ENCODE results near the gene TRAF5.
"Not testable (repeated sequence)": the region's sequence is repeated elsewhere in the genome, so short reads cannot be mapped to it uniquely, and the experiment has no call there.

TRAF5 gene, protein sequence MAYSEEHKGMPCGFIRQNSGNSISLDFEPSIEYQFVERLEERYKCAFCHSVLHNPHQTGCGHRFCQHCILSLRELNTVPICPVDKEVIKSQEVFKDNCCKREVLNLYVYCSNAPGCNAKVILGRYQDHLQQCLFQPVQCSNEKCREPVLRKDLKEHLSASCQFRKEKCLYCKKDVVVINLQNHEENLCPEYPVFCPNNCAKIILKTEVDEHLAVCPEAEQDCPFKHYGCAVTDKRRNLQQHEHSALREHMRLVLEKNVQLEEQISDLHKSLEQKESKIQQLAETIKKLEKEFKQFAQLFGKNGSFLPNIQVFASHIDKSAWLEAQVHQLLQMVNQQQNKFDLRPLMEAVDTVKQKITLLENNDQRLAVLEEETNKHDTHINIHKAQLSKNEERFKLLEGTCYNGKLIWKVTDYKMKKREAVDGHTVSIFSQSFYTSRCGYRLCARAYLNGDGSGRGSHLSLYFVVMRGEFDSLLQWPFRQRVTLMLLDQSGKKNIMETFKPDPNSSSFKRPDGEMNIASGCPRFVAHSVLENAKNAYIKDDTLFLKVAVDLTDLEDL

GRCh38 chr1:211326528-211327345 is at the start of gene TRAF5:
TRAF5 (plus strand) TSS chr1:211326833; CDS start chr1:211353240, 26,407 bp downstream.
- peak; percentile 31 for DNase-seq (ENCODE audit: low read depth)

DNA sequence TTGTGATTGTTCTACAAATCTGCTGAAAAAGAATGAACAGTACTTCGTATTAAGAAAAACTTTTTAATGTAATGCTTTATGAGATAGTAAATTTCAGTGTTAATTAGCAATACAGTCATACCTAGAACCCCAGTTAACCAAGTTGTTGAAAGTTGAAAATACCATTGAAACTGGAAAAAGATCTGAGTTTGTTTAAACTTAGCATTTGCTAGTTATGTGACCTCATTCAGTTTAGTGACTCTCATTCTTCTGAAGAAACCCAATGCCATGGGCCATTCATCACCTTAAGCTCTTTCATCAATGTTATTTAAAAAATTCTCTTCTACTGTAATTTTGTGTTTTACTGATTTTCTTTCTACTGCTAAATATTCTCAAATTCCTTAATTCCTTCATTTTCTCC is 47.3 kb upstream of the TRAF5 start:
- DNase-seq (ENCODE audit: low read depth), result no peak

DNA sequence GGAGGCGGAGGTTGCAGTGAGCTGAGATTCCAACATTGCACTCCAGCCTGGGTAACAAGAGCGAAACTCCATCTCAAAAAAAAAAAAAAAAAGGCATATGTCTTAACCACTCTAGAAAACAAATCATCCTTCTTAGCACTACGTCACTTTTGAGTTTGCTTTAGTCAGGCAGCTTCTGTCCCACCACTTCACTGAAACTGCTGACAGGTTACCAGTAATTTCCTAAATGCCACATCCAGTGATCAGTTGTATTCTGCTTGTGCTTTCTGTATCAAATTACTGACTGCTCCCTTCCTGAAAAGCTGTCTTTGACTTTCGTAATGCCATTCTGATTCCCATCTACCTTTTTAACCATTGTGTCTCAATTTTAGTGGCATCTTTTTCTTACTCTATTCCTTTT is 45.7 kb upstream of the TRAF5 start:
- DNase-seq (ENCODE audit: low read depth), result no peak

GRCh38 chr1:211281320-211282022 is 45.2 kb upstream of the TRAF5 start:
- no peak for DNase-seq (ENCODE audit: low read depth)

DNA sequence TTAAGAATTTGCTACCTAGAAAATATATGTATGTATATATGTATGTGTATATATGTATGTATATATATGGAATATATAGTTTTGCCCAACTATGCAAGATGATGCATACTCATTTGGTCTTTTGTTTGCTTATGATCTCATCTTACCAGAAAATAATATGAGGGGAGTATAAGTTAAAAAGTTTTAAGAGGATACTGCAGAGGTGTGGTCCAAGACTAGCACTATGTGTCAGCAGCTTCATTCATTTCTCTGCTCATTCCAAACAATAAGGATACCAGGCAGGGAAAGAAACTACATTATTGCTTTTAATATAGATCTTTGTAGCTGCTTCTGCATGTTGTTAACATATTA is 44.6 kb upstream of the TRAF5 start:
- DNase-seq (ENCODE audit: low read depth), result no peak

DNA sequence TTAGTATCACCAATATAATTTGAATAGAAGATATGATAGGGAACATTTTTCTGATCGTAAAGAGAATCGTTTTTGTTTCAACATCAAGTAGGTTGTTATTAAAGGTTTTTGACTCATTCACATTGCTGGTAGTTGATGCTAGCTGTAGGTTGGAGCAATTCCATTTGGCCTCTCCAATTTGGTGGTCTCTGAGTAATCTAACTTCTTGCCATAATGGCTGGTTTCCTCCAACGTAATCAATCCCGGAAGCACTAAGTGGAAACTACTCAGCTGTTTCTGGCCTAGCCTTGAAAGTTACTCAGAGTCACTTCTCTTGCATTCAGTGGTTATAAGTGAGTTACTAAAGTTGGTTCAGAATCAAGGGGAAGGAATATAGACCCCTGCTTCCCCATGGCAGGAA is 41.4 kb upstream of the TRAF5 start:
- no peak for DNase-seq (ENCODE audit: low read depth)

DNA sequence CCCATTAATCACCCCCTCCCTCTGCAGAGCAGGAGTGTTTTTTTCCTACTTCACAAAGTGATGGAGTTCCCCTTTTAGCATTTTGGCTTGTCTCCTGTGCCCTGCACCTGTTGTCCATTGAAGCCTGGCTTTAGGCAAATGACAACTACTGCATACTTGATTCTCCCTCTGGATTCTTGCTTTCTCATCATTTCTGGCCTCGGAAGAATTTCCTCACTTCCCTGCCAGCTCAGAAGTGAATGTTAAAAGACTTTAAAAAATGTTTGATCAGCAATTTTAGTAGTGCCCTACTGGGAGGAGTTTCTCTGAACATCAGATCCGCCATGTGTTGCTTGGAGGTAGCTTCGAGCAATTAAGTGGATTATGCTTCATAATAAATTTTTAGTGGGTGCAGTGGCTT is 39.4 kb upstream of the TRAF5 start:
- no peak for DNase-seq (ENCODE audit: low read depth)

GRCh38 chr1:211292411-211292810 is 34.2 kb upstream of the TRAF5 start:
- no peak for DNase-seq (ENCODE audit: low read depth)

- DNase-seq (ENCODE audit: low read depth), result no peak
These were observed 30.2 kb upstream of the TRAF5 start for GRCh38 chr1:211296396-211296795.

- no peak for DNase-seq (ENCODE audit: low read depth)
These were observed 21.6 kb upstream of the TRAF5 start for GRCh38 chr1:211305044-211305443.

DNA sequence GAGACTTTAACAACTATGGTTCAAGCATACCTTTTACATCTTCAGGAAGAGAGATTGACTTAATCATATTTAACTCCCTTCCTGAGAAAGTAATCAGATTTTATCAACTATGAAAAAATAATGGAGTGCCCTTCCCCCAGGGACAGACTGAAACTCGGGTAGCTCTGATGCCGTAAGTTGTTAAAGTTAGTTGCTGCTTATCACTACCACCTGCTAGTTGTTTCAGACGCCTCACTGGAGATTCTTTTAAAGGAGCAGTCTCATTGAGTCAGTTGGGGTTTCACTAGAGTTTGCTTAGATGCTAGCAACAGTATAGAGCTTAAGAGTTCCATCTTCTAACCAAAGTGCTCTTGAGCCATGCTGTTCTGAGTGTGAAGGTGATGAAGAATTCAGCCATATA is 17.0 kb upstream of the TRAF5 start:
- DNase-seq (ENCODE audit: low read depth), result no peak

DNA sequence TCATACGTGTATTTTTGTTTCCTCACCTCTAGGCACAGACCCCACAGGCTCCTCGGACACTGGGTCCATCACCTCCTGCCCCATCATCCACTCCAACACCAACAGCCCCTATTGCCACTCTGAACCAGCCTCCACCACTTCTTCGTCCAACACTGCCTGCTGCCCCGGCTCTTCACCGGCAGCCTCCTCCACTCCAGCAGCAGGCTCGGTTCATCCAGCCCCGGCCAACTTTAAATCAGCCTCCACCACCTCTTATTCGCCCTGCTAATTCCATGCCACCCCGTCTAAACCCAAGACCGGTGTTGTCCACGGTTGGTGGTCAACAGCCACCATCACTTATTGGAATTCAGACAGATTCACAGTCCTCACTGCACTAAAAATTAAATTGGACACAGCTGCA is 13.2 kb upstream of the TRAF5 start:
- DNase-seq (ENCODE audit: low read depth), result no peak

- DNase-seq (ENCODE audit: low read depth), result no peak
These were observed 7.9 kb upstream of the TRAF5 start for GRCh38 chr1:211318576-211319280.

DNA sequence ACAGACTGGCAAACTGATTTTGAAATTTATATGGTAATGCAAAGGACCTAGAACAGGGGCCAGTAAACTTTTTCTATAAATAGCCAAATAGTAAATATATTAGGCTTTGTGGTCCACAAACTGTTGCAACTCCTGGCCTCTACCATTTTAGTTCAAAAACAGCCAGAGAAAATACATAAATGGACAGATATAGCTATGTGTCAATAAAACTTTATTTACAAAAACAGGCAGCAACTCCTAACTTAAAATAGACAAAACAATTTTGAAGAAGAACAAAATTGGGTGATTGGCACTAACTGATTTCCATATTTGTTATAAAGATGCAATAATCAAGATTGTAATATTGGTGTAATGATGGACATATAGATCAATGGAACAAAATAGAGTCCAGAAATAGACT is 6.7 kb upstream of the TRAF5 start:
- no peak for DNase-seq (ENCODE audit: low read depth)

DNA sequence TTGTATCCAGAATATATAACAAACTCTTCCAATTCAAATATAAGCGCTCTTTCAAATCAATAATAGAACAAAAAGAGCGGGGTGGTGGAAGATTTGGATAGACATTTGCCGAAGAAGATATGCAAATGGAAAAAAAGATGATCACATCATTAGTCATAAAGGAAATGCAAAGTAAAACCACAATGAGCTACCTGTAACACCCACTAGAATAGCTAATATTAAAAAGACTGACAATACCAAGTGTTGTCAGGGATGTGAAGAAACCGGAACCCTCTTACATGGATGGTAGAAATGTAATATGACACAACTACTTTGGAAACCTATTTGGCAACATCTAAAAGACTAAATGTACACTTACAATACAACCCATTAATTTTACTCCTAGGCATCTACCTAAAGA is 5.7 kb upstream of the TRAF5 start:
- DNase-seq (ENCODE audit: low read depth), result no peak

- not testable (repeated sequence) for DNase-seq (ENCODE audit: low read depth)
These were observed 5.0 kb upstream of the TRAF5 start for GRCh38 chr1:211321646-211322045.

DNA sequence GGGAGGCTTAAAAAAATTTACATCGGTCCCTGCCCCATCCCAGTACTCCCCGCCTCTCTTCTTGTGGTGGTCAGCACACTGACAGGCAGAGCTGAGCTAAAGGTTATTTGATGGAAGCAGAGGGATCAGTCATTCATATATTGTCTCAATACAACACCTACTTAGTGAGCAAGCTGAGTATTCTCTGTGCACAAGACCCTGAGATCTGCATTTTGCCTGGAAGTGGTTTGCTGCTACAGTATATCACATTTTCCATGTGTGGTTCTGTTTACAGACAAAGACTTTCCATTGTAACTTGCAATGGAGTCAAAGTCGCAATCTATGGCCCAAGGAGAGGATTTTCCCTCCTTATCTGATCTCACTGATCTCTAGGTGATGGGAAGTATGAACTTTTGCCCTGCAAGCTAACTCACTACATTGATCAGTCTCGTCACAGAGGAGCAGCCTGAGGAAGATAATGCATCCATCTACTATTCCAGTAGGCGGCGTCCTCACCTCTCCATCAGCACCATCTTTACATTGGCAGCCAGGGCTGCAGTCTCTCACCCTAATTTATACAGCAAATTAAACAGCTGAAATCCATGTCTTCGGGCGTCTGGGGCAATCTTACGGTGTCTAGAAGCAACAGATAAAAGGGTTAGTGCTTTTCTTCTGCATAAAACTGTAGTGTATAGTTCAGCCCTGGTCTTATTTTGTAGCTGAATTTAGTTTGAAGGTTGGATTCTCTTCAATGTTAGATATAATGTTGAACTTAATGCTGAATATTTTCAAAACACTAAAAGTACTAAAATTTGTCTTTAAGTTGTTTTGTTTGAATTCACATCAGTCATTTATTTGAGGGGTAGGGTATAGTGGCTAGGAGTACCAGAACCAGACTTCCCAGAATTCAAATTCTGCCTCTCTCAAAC is 3.2 kb upstream of the TRAF5 start:
- DNase-seq (ENCODE audit: low read depth), result no peak

DNA sequence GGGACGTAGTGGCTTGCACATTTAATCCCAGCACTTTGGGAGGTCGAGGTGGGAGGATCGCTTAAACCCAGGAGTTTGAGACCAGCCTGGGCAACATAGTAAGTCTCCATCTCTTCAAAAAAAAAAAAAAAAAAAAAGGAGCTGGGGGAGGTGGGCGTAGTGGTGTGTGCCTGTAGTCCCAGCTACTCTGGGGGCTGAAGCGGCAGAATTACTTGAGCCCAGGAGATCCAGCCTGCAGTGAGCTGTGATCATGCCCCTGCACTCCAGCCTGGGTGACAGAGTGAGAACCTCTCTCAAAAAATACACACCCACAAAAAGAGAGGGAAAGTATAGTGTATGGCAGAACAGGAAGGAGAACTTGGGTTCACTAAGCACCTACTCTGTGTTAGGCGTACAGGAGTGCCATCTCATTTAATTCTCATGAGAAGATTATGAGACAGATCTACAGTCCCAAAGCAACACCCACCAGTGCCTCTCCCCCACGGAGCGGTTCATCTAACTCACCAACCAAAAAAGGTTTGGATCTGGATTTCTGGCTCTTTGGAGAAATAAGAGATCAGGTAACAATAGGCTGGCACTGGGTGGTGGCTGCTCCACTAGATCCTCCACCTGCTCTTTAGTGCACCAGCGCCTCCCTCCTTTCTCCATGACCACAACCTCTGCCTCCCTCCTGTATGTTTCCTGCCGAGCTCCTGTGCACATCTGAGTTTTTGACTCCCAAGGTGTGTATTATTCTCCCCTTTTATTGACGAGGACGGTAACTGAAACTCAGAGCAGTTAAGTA is 1.4 kb upstream of the TRAF5 start:
- DNase-seq (ENCODE audit: low read depth), result no peak

DNA sequence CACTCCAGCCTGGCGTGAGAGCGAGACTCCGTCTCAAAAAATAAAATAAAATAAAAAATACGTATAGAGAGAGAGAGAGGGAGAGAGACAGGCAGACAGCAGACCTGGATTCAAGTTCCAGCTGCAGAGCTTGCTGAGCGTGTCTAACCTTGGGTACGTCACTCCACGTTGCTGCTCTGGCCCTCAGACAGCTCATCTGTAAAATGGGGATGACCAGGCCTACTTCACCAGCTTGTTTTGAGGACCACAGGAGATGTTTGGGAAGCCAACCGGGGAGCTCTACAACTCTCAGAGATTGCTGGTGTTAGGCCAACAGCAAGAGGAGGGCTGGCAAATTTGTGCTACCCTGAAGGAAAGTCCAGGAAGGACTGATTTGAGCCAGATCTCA is 499 bp upstream of the TRAF5 start:
- no peak for DNase-seq (ENCODE audit: low read depth)

- DNase-seq (ENCODE audit: low read depth), result no peak
These were observed 801 bp downstream of the TRAF5 start for GRCh38 chr1:211327346-211327921.

All from T-helper 22 cell (primary cell).